Kidney epithelial cell (primary cell): ENCODE results near the gene TRERF1. TPM values are rescaled to one million over a fixed set of nuclear protein-coding genes. Genes with fewer than 3 reads are reported as not detected.
"Not testable (repeated sequence)": the region's sequence is repeated elsewhere in the genome, so short reads cannot be mapped to it uniquely, and the experiment has no call there.

Experiments
- DNase-seq: peaks from one replicate; pipeline ENCODE4 v3.0.0-alpha.2; 2010; ENCODE audit warnings: low read depth
- H3K27me3 ChIP-seq: 2 replicates; pipeline ENCODE4 v1.6.0; 2011; ENCODE audit warnings: low read length; ENCODE audit not compliant: control insufficient read depth, insufficient read depth
- H3K36me3 ChIP-seq: 2 replicates; pipeline ENCODE4 v1.5.1; 2011; ENCODE audit warnings: low read length; ENCODE audit not compliant: control insufficient read depth, insufficient read depth
- H3K4me3 ChIP-seq: 2 replicates; pipeline ENCODE4 v1.5.1; 2011; ENCODE audit warnings: low read depth, mild to moderate bottlenecking, control low read depth, low read length
- CTCF ChIP-seq: IDR thresholded peaks from 2 replicates; pipeline ENCODE4 v1.5.1; 2011; ENCODE audit warnings: mild to moderate bottlenecking, moderate library complexity, low read length, control low read depth, inconsistent platforms; ENCODE audit not compliant: insufficient read depth, poor library complexity, severe bottlenecking
- total RNA-seq: library from RNA; depleted of rRNA; stranded (reverse); fragments of >200 nt; gene quantifications from 2 replicates; pipeline ENCODE4 v1.2.3, GENCODE V29; 2015

TRERF1 gene
- total RNA-seq, 1 donor from 2014 or later, result 1.4 TPM

GRCh38 chr6:42333612-42334011 lies 118.1 kb downstream of the TRERF1 start:
- Histone ChIP-seq H3K36me3 (no peaks in the 10 kb centered on the region), H3K4me3 (no peak overlapping the region), H3K27me3 (no peaks in the 10 kb centered on the region)
- TF ChIP-seq CTCF, result no peak
- no peak for DNase-seq

DNA sequence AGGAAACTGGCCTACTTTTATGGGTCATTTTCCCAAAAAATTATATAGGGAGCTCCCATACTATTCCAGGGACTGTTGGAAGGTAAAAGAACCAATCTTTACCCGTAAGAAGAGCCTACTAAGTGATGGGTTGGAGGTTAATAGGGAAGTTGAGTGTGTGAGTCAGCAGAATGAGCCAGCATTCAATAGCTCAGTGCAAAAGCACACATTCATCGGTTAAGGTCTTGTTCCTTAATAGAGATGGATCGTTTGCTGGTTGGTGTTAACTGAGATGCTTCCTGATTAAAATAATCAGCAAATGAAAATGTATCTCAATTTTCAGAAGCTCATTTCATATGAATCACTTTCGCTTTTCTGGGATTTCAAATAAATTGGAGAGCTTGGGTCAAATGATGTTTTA lies 118.8 kb downstream of the TRERF1 start:
- H3K27me3 ChIP-seq, result no peaks in the 10 kb centered on the region
- no peak overlapping the region for H3K4me3 ChIP-seq
- no peak for DNase-seq
- H3K36me3 ChIP-seq, result no peaks in the 10 kb centered on the region
- no peak for TF ChIP-seq CTCF

DNA sequence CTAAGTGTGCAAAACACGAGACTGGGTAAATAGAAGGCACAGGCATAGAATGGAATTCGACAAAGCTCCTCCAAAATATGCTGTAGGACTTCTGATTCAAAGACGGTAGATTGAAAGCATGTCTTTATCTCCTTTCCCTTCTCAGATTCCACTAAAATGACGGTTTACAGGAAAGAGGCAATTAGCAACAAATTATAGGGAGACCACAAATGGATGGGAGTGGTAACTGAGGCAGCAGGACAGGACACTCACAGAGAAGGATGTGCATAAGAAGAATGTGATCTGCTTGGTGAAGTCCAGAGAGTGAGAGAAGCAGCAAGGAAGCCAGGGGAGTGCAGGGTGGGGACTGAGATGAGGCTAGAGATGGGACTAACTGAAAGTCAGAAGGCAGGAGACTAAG lies 120.7 kb downstream of the TRERF1 start:
- TF ChIP-seq CTCF, result no peak
- Histone ChIP-seq H3K36me3 (no peaks in the 10 kb centered on the region), H3K4me3 (no peak overlapping the region), H3K27me3 (no peaks in the 10 kb centered on the region)
- DNase-seq, result no peak

DNA sequence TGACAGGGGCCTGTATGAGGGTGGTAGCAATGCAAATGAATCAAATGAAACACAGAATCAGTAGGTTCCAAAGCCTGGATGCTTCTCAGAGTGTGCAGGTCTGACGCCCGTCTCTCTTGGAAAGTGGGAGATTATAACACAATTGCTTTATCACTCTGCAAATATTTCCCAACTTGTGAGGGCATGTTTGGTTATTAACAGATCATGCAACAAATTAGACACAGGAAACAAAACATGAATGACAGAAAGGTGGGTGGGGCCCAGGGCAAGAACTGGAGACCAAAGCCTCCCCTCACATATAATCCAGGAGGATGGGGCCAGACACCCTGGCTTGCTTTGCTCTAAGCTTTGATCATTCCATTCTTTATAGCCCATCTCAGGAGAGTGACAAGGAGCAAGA lies 125.5 kb downstream of the TRERF1 start:
- Histone ChIP-seq H3K36me3 (no peaks in the 10 kb centered on the region), H3K4me3 (no peak overlapping the region), H3K27me3 (no peaks in the 10 kb centered on the region)
- TF ChIP-seq CTCF, result no peak
- DNase-seq, result no peak

- H3K27me3 ChIP-seq, H3K4me3 ChIP-seq, DNase-seq, H3K36me3 ChIP-seq: not testable (repeated sequence)
Measured at GRCh38 chr6:42324656-42325324, 126.9 kb downstream of the TRERF1 start.

- Histone ChIP-seq H3K36me3 (no peaks in the 10 kb centered on the region), H3K4me3 (no peak overlapping the region), H3K27me3 (no peaks in the 10 kb centered on the region)
- TF ChIP-seq CTCF, result no peak
- DNase-seq, result no peak
Measured at GRCh38 chr6:42322676-42323075, 129.1 kb downstream of the TRERF1 start.
